ENCODE measurements around the gene COL25A1. TPM values are rescaled to one million over a fixed set of nuclear protein-coding genes. Genes with fewer than 3 reads are reported as not detected.
"Not testable (repeated sequence)": the region's sequence is repeated elsewhere in the genome, so short reads cannot be mapped to it uniquely, and the experiment has no call there.

Gene COL25A1
- polyA plus RNA-seq, 1 donor = 4.5 TPM

DNA sequence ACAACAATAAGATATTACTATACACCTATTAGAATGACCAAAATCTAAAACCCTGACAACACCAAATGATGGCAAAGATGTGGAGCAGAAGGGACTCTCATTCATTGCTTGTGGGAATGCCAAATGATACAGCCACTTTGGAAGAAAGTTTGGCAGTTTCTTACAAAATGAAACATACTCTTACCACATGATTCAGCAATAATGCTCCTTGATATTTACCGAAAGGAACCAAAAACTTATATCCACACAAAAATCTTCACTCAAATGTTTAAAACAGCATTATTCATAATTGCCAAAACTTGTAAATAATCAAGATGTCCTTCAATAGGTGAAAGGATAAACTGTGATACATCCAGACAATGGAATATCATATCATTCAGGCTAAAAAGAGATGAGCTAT, 180.9 kb downstream of the COL25A1 start:
- DNase-seq = no peak

DNA sequence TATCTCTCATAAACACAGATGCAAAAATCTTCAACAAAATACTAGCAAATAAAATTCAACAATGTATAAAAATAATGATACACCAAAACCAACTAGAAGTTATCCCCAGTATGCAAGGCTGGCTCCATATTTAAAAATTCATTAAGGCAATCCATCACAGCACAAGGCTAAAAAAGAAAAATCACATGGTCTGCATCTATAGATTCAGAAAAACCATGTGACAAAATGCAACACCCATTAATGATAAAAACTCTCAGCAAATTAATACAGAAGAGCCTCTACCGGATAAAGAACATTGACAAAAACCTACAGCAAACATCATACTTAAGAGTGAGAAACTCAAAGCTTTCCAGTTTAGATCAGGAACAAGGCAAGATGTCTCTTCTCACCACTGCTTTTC, 182.6 kb downstream of the COL25A1 start:
- no peak for DNase-seq

DNA sequence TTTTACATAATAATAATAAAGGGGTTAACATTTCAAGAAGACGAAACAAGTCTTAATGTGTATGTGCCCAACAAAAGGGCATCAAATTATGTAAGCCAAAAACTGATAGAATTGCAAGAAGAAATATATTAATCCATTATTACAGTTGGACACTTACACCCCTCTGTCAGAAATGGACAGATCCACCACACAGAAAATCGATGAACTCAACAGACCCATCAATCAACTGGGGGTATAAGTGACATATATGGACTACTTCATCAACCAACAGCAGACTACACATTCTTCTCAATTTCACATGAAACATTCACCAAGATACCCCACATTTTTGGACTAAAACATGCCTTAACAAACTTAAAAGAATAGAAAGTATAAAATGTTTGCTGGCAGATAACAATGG, 183.8 kb downstream of the COL25A1 start:
- no peak for DNase-seq

DNA sequence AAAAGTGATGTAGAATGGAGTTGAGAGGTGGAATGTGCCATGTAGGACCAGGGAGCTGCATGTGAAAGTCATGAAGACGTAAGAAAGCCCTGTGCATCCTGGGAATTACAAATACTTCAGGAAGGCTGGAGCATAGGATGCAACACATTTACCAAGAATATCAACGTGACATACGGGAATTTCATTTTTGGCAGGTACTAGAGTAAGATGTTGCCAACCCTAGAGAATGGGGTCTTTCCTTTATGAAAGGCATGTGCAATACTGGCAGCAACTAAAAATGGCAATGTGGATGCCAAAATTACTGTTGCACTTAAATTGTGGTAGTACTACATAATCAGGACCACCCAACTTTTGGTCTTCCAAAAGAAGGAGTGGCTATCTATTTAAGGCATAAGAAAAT, 188.0 kb downstream of the COL25A1 start:
- DNase-seq = no peak

DNA sequence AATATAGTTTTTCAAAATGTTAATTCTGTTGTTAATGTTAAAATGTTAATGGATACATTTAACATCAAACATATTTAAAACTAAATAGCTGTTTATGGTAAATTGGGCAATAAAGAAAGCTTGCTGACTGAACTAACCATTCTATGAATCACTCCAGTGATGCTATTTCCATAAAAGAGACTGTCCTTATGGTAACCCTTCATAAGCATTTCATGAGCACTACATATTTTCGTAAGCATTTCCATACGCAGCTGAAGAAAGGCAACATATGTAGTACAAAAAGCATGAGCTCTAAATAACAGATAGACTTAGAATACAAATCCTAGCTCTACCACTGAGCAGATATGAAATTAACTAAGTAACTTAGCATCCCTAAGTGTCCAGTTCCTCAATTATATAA, 188.9 kb downstream of the COL25A1 start:
- no peak for DNase-seq

- DNase-seq = no peak
Measured at GRCh38 chr4:109111031-109111430, 191.4 kb downstream of the COL25A1 start.

DNA sequence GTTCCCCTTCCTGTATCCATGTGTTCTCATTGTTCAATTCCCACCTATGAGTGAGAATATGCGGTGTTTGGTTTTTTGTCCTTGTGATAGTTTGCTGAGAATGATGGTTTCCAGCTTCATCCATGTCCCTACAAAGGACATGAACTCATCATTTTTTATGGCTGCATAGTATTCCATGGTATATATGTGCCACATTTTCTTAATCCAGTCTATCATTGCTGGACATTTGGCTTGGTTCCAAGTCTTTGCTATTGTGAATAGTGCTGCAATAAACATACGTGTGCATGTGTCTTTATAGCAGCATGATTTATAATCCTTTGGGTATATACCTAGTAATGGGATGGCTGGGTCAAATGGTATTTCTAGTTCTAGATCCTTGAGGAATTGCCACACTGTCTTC, 194.2 kb downstream of the COL25A1 start:
- not testable (repeated sequence) for DNase-seq

GRCh38 chr4:109094056-109094455, 208.4 kb downstream of the COL25A1 start:
- DNase-seq = no peak

GRCh38 chr4:109091727-109092409, 210.6 kb downstream of the COL25A1 start:
- DNase-seq = no peak

- DNase-seq = no peak
Measured at GRCh38 chr4:109083911-109084310, 218.5 kb downstream of the COL25A1 start.

DNA sequence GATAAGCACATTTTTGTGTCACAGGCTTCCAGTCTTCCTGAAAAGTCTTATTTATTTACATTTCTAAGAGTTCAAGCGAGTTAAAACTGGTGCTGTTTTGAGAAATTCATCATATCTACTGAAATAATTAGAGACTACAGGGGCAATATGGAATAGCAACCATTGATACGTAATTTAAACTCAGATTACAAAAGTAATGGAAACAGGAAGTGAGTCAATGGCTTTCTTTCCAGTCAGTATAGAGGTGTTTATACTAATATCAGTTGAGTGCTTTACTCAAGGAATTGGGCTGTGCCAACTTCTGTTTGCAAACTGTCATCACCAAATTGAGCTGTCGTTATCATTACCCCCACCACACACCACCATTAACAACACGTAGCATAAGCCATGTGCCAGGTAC, 222.7 kb downstream of the COL25A1 start:
- no peak for DNase-seq

GRCh38 chr4:109079201-109079600, 223.3 kb downstream of the COL25A1 start:
- DNase-seq = no peak

DNA sequence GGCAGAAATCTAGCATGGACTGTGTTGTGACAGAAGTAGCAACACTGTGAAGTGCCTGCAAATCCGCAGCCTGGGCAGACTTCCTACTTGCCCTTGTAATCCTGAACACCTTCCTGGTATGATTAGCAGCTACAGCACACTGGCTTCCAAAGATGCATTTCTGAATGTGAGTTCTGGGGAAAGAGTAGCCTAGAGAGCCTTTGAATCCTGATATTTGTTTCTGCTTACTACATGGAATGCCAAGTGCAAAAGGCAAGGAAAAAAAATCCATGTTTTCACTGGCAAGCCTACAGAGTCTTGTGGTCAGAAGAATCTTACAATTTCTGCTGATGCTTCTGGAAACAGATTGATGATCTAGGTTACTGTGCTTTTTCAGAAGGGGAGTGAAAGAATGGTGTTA, 223.7 kb downstream of the COL25A1 start:
- DNase-seq = no peak

GRCh38 chr4:109077505-109077904, 225.0 kb downstream of the COL25A1 start:
- DNase-seq = no peak

DNA sequence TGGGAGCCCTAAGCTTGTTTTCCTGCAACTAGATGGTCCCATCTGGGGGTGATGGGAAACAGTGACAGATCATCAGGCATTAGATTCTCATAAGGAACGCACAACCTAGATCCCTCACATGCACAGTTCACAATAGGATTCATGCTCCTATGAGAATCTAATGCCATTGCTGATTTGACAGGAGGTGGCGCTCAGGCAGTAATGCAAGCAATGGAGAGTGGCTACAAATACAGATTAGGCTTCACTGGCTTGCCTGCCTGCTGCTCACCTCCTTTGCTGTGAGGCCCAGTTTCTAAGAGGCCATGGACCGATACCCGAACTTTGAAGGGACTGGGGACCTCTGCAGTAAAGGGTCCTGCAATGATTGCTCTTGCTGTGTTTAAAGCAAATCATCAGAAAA, 225.7 kb downstream of the COL25A1 start:
- not testable (repeated sequence) for DNase-seq

DNA sequence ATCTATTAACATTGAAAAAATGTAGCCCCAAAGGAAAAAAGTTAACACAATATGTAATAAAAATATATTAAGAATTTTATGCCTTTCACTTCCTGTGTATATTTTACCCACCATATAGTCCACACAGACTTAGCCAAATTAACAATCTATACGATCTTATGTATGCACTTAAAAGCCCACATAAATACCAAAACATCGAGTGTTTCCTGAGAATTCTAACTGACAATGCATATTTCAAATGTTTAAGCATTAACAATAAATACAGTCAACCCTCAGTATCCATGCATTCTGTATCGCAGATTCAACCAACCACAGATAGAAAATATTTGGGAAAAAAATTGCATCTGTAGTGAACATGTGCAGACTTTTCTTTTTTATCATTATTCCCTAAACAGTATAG, 226.8 kb downstream of the COL25A1 start:
- no peak for DNase-seq

DNA sequence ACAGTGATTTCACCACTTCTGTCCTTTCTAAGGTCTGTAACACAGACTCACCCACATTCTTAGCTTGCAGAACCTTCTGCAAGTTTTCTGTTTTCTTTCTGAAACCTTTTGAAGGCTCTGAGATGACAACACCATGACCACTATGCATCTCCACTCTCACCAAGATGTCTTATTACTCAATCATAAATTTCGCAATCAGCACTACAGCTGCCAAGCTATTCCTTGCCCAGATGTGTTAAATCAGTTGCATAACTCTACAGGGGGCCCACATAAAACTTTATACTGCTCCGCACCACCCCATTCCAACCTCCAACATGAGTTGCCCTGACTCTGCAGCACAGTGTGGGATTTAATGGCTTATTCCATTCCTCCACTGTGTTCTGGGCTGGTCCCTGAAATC, 229.9 kb downstream of the COL25A1 start:
- no peak for DNase-seq

DNA sequence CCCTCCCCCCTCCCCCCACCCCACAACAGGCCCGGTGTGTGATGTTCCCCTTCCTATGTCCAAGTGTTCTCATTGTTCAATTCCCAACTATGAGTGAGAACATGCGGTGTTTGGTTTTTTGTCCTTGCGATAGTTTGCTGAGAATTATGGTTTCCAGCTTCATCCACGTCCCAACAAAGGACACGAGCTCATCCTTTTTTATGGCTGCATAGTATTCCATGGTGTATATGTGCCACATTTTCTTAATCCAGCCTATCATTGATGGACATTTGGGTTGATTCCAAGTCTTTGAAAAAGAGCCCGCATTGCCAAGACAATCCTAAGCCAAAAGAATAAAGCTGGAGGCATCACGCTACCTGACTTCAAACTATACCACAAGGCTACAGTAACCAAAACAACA, 231.8 kb downstream of the COL25A1 start:
- DNase-seq = not testable (repeated sequence)

- peak; percentile 83 for DNase-seq
Measured at GRCh38 chr4:109067508-109068235, 234.8 kb downstream of the COL25A1 start.

- DNase-seq = no peak
Measured at GRCh38 chr4:109065006-109065405, 237.5 kb downstream of the COL25A1 start.

GRCh38 chr4:109053257-109053656, 249.2 kb downstream of the COL25A1 start:
- DNase-seq = no peak

- DNase-seq = no peak
Measured at GRCh38 chr4:109052821-109053220, 249.6 kb downstream of the COL25A1 start.

DNA sequence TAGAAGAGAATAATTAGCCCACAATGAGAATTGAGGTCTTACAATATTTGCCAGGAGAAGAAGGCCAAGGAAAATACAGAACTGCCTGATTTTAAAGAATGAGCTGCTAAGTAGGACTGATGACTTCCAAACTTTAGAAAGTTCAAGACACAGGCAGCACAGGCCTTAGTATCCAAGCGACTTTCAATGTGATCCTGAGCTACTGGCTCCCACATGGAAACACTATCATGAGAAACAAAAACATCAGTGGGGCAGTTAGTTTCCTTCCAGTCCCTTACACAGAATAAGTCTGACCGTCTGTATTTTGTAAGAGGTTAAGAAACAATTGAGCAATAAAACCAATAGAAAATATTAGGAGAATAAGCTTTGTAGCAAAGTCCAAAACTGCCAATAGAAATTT, 251.4 kb downstream of the COL25A1 start:
- no peak for DNase-seq

DNA sequence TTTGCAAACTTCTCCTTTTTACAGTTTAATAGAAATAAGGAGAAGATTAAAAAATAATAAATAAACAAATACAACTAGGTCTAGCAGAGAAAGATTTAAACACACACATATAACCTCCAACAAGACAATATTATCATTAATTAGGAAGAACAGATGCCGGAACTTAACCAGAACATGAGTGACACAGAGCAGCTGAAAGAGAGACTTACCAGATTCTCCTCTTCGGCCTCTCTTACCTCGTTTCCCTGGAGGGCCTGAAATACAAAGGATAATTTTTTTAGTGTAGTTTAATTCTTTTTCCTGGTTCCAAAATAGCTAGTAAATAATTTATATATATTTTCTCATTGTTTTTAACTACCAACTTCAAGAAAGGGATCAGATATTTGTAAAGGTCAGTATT, 252.5 kb downstream of the COL25A1 start:
- no peak for DNase-seq

Measured in hindlimb muscle (tissue), 1 donor.